Measurements from ENCODE around the gene LMNTD1. TPM values are rescaled to one million over a fixed set of nuclear protein-coding genes. Genes with fewer than 3 reads are reported as not detected.

LMNTD1 gene
- total RNA-seq, 1 experiment from 2014 or later, result not detected

DNA sequence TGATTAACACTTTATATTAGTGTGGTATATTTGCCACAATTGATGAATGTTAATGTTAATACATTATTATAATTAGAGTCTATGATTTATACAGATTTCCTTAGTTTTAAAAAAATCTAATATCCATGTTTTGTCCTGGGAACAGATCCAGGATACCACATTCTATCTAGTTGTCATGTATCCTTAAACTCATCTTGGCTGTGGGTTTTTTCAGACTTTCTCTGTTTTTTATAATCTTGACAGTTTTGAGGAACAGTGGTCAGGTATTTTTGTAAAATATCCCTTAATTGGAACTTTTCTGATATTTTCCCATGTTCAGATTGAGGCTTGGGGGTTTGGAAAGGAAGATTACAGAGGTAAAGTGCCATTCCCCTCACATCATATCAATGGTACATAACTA is 104.1 kb downstream of the LMNTD1 start:
- H3K4me3 Mint-ChIP-seq, result no peak overlapping the region
- no peak for TF ChIP-seq MYBL2 (CRISPR knock-in tag; IDR thresholded peaks at IDR 0.05)
- TF ChIP-seq, protein P1, sequence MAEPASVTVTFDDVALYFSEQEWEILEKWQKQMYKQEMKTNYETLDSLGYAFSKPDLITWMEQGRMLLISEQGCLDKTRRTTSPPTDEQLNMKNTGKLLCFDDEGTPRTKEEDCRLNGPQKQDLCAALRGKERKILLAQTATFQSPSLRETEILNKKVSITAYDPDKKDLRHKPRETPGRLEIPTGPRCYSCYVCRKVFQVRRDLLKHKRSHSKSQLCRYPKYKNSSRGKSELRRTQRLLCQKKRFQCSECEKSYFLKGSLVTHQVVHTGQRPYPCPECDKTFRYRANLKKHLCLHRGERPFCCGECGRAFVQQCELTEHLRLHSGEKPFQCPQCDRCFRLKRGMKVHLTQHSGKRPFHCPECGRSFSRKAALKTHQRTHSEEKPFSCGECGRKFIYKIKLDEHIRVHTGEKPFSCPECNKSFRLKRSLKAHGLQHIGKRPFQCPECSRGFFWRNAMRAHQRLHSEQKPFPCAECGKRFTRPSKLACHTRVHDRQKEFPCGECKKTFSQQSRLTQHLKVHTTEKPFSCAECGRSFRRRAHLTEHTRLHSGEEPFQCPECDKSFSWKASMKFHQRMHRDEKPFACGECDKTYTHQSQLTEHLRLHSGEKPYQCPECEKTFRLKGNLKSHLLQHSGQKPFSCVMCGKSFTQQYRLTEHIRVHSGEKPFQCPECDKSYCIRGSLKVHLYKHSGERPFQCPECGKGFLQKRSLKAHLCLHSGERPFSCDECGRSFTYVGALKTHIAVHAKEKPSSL (CRISPR knock-in tag; conservative IDR thresholded peaks at IDR 0.05), result no peak
- TF ChIP-seq, protein P2, sequence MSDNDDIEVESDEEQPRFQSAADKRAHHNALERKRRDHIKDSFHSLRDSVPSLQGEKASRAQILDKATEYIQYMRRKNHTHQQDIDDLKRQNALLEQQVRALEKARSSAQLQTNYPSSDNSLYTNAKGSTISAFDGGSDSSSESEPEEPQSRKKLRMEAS (CRISPR knock-in tag; IDR thresholded peaks at IDR 0.05), result no peak
- TF ChIP-seq NFATC4 (CRISPR knock-in tag; IDR thresholded peaks at IDR 0.05), result no peak
- TF ChIP-seq PRRX2 (CRISPR knock-in tag; IDR thresholded peaks at IDR 0.05), result no peak
- TF ChIP-seq, protein P3, sequence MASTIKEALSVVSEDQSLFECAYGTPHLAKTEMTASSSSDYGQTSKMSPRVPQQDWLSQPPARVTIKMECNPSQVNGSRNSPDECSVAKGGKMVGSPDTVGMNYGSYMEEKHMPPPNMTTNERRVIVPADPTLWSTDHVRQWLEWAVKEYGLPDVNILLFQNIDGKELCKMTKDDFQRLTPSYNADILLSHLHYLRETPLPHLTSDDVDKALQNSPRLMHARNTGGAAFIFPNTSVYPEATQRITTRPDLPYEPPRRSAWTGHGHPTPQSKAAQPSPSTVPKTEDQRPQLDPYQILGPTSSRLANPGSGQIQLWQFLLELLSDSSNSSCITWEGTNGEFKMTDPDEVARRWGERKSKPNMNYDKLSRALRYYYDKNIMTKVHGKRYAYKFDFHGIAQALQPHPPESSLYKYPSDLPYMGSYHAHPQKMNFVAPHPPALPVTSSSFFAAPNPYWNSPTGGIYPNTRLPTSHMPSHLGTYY (CRISPR knock-in tag; IDR thresholded peaks at IDR 0.05), result no peak
- no peak for TF ChIP-seq SOX15 (CRISPR knock-in tag; IDR thresholded peaks at IDR 0.05)
- no peak overlapping the region for H3K27ac Mint-ChIP-seq
- H3K9me3 Mint-ChIP-seq, result no peaks in the 10 kb centered on the region
- ChIA-PET POLR2A (no interaction called here), CTCF (no interaction called here)
- H3K36me3 Mint-ChIP-seq, result no peaks in the 10 kb centered on the region
- no peak for ATAC-seq
- H3K4me1 Mint-ChIP-seq, result peaks cover 9% of the 10 kb centered on the region
- DNase-seq (ENCODE audit: low spot score), result no peak
- H3K27me3 Mint-ChIP-seq (ENCODE audit: low read depth), result no peaks in the 10 kb centered on the region; the same call in 1 of the 2 replicates

DNA sequence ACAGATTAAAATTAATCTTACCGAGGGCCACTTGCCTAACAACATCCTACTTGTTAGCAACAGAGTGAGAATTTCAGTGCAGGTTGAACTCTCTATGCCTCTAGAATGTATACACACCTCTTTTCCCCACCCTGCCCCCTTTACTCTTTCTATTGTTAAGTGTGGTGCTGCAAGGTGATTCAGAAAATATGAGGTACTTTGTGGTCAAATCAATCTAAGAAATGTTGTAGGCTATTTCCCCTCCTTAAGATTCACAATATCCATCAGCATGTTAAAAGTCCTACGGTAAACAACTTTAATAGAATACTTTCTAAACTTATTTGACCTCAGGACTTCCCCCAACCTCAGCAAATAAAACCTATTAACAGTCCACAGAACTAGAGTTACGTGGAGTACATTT is 106.0 kb downstream of the LMNTD1 start:
- H3K9me3 Mint-ChIP-seq, result no peaks in the 10 kb centered on the region
- no peaks in the 10 kb centered on the region; the same call in 1 of the 2 replicates for H3K27me3 Mint-ChIP-seq (ENCODE audit: low read depth)
- H3K4me1 Mint-ChIP-seq, result peaks cover 9% of the 10 kb centered on the region
- CTCF ChIA-PET, result interaction anchor here (0.6 kb wide), 1 partner anchor 143 kb away, joined by 3 read pairs; no protein-coding TSS in a partner anchor
- H3K4me3 Mint-ChIP-seq, result no peak overlapping the region
- no peak overlapping the region for H3K27ac Mint-ChIP-seq
- POLR2A ChIA-PET, result no interaction called here
- no peaks in the 10 kb centered on the region for H3K36me3 Mint-ChIP-seq
- no peak for DNase-seq (ENCODE audit: low spot score)
- no peak for ATAC-seq
- TF ChIP-seq FOXK1 (CRISPR knock-in tag; IDR thresholded peaks at IDR 0.05), result no peak
- TF ChIP-seq ZNF121 (CRISPR knock-in tag; IDR thresholded peaks at IDR 0.05), result no peak
- no peak for TF ChIP-seq RORB (CRISPR knock-in tag; IDR thresholded peaks at IDR 0.05)
- TF ChIP-seq ZNF219 (CRISPR knock-in tag; IDR thresholded peaks at IDR 0.05; ENCODE audit: borderline replicate concordance), result no peak

DNA sequence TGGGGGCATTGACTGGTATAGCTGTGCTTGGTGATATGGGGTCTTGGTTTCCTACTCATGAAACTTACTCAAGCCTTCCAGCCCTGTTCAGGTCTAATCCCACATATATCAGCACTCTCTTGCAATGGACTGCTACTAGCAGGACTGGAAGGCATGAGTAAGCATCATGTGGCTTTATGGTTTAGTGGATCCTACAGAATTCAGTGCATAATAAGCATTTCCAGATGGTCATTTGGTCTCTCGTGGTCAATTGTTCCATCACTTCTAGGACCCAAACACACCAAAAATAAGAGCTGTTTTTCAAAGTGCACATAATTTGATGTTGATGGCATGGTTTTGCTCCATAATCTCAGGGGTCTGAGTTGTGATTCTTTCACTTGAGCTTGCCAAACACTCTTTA is 114.4 kb downstream of the LMNTD1 start:
- H3K36me3 Mint-ChIP-seq, result no peaks in the 10 kb centered on the region
- no peak overlapping the region for H3K4me3 Mint-ChIP-seq
- H3K4me1 Mint-ChIP-seq, result peaks cover 11% of the 10 kb centered on the region
- H3K27me3 Mint-ChIP-seq (ENCODE audit: low read depth), result no peaks in the 10 kb centered on the region
- no peak for ATAC-seq
- ChIA-PET POLR2A (no interaction called here), CTCF (no interaction called here)
- no peaks in the 10 kb centered on the region for H3K9me3 Mint-ChIP-seq
- DNase-seq (ENCODE audit: low spot score), result no peak
- no peak overlapping the region for H3K27ac Mint-ChIP-seq
- TF ChIP-seq ZNF396 (CRISPR knock-in tag; IDR thresholded peaks at IDR 0.05; ENCODE audit: borderline replicate concordance) (no peak), HMGA2 (CRISPR knock-in tag; IDR thresholded peaks at IDR 0.05) (no peak), SMAD4 (CRISPR knock-in tag; IDR thresholded peaks at IDR 0.05) (no peak), ZNF317 (CRISPR knock-in tag; IDR thresholded peaks at IDR 0.05; ENCODE audit: borderline replicate concordance, low read depth) (no peak), TEAD4 (CRISPR knock-in tag; IDR thresholded peaks at IDR 0.05) (no peak), ZNF423 (CRISPR knock-in tag; IDR thresholded peaks at IDR 0.05) (no peak), ZNF121 (CRISPR knock-in tag; IDR thresholded peaks at IDR 0.05) (no peak), ETV6 (CRISPR knock-in tag; IDR thresholded peaks at IDR 0.05) (no peak)
- TF ChIP-seq, protein P2 (CRISPR knock-in tag; IDR thresholded peaks at IDR 0.05), result no peak
- TF ChIP-seq, protein P4, sequence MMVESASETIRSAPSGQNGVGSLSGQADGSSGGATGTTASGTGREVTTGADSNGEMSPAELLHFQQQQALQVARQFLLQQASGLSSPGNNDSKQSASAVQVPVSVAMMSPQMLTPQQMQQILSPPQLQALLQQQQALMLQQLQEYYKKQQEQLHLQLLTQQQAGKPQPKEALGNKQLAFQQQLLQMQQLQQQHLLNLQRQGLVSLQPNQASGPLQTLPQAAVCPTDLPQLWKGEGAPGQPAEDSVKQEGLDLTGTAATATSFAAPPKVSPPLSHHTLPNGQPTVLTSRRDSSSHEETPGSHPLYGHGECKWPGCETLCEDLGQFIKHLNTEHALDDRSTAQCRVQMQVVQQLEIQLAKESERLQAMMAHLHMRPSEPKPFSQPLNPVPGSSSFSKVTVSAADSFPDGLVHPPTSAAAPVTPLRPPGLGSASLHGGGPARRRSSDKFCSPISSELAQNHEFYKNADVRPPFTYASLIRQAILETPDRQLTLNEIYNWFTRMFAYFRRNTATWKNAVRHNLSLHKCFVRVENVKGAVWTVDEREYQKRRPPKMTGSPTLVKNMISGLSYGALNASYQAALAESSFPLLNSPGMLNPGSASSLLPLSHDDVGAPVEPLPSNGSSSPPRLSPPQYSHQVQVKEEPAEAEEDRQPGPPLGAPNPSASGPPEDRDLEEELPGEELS (CRISPR knock-in tag; IDR thresholded peaks at IDR 0.05), result no peak
- TF ChIP-seq, protein P5, sequence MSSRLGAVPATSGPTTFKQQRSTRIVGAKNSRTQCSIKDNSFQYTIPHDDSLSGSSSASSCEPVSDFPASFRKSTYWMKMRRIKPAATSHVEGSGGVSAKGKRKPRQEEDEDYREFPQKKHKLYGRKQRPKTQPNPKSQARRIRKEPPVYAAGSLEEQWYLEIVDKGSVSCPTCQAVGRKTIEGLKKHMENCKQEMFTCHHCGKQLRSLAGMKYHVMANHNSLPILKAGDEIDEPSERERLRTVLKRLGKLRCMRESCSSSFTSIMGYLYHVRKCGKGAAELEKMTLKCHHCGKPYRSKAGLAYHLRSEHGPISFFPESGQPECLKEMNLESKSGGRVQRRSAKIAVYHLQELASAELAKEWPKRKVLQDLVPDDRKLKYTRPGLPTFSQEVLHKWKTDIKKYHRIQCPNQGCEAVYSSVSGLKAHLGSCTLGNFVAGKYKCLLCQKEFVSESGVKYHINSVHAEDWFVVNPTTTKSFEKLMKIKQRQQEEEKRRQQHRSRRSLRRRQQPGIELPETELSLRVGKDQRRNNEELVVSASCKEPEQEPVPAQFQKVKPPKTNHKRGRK (CRISPR knock-in tag; IDR thresholded peaks at IDR 0.05; ENCODE audit: borderline replicate concordance), result no peak

Measured in WTC11 (cell line).